VCaP (cell line): Measurements from ENCODE around the gene JAKMIP1.

ENCODE experiments used
- H3K27ac ChIP-seq: fragments of 450-650 bp; 2 replicates; pipeline ENCODE4 v1.5.1; 2017
- TF ChIP-seq, protein P1 (sequence below): fragments of 450-650 bp; conservative IDR thresholded peaks from 2 replicates; pipeline ENCODE4 v1.5.1; 2017; ENCODE audit warnings: mild to moderate bottlenecking, moderate library complexity

JAKMIP1 gene

DNA sequence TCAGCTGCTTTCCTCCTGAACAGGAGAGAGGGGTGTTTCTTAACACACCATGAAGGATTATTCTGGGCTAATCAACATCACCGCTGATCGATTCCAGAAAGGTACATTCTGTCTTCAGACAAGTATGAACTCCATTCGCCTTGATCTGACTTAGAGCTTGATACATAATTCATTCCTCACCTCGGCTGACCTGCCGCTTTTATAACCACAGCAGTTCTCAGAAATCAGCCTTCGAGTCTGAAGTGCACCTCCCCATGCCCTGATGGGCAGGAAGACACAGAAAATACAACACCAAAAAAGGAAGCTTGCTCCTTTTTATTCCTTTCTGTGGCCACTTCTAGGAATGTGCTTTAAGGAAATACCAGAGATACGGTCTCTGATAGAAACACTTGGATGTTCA is 85.7 kb downstream of the JAKMIP1 start:
- TF ChIP-seq, protein P1, sequence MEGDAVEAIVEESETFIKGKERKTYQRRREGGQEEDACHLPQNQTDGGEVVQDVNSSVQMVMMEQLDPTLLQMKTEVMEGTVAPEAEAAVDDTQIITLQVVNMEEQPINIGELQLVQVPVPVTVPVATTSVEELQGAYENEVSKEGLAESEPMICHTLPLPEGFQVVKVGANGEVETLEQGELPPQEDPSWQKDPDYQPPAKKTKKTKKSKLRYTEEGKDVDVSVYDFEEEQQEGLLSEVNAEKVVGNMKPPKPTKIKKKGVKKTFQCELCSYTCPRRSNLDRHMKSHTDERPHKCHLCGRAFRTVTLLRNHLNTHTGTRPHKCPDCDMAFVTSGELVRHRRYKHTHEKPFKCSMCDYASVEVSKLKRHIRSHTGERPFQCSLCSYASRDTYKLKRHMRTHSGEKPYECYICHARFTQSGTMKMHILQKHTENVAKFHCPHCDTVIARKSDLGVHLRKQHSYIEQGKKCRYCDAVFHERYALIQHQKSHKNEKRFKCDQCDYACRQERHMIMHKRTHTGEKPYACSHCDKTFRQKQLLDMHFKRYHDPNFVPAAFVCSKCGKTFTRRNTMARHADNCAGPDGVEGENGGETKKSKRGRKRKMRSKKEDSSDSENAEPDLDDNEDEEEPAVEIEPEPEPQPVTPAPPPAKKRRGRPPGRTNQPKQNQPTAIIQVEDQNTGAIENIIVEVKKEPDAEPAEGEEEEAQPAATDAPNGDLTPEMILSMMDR, result no peak
- H3K27ac ChIP-seq, result no peak overlapping the region

DNA sequence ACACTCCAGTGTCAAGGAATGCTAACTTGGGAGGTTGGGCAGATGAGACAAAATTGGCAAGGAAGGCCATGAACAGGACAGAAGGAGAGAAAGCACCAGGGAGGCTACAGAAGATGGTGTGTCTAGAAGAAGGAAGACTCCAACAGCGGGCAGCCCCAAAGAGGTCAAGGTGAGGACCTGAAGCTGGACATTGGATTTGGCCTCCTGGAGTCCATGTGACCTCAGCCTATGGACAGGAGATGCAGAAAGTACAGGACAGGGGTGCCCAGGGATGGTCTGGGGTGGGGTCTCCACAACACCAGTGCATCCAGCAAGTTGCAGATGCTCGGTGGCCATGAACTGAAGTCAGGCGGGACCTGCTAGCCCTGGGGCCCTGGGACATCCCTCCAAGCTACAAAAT is 86.2 kb downstream of the JAKMIP1 start:
- H3K27ac ChIP-seq, result no peak overlapping the region
- TF ChIP-seq, protein P1, result no peak

DNA sequence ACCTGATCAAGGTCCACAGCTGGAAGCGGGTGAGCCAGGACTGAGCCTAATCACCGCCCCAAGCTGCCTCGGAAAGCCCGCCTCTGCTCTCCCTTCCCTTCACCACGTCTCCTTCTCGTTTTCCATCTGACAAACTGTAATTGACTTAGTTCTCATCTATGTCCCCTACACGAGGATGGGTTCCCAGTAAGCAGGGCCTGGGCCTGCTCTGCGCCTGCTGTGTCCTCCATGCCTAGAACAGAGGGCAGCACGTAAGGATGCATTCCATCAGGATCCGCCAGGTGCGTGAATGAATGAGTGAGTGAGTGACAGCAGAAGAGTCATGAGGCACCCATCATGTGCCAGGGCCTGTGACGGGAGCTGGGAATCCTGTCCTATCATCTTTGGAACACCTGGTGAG is 86.7 kb downstream of the JAKMIP1 start:
- H3K27ac ChIP-seq, result no peak overlapping the region
- TF ChIP-seq, protein P1, result no peak

DNA sequence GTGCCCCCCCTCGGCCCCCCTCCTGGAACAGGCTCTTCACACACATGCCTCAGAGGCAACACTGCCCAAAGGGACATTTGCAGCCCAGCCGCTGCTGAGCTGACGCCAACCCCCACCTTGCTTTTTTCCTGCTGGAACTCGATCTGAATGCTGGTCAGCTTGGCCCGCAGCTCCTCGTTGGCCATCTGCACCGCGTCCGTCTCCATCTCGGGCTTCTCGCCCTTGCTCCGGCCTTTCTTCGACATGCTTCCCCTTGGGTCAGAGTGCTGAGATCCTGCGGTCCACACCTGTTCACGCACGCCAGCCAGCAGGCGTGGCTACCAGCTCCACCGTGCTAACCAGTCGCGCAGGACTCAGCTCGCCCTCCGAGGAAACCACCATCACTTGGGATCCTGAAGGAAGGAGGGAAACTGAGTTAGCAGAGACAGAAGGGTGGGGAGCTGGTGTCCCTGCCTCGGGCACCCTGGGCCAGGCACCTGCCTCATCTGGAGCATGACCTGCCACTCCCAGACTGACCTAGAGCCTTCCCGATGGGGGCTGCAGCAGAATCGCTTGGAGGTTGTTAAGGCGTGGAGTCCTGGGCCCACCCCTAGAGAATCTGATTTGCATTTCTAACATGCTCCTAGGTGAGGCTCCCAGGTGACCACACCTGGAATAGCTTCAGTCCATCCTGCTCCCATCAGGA is 87.6 kb downstream of the JAKMIP1 start:
- no peak overlapping the region for H3K27ac ChIP-seq
- TF ChIP-seq, protein P1, result no peak

DNA sequence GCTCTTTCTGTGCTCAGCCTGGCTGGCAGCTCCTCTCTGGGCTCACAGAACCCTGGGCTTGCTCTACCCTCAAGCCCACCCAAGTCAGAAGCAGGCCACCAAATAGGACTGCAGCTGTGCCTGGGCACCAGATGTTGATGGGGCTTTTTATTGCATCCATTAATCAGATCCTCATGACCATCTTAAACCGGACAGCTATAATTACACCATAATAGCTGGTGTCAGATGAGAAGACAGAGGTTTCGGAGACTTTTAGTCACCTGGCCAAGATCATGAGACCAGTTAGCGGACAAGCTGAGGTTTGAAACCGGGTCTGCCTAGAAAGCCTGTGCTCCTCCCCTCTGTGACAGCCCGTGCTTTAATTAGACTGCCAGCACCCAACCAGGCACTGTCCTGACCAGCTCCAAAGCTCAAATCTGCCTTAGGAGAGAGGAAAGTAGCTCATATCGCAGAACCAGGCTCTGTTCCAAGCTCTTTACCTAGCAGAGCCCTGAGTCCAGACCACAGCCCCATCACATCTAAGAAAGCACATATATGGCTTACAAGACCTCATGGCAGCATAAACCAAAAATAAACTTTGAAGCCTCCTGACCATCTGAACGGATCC is 88.9 kb downstream of the JAKMIP1 start:
- TF ChIP-seq, protein P1, result no peak

DNA sequence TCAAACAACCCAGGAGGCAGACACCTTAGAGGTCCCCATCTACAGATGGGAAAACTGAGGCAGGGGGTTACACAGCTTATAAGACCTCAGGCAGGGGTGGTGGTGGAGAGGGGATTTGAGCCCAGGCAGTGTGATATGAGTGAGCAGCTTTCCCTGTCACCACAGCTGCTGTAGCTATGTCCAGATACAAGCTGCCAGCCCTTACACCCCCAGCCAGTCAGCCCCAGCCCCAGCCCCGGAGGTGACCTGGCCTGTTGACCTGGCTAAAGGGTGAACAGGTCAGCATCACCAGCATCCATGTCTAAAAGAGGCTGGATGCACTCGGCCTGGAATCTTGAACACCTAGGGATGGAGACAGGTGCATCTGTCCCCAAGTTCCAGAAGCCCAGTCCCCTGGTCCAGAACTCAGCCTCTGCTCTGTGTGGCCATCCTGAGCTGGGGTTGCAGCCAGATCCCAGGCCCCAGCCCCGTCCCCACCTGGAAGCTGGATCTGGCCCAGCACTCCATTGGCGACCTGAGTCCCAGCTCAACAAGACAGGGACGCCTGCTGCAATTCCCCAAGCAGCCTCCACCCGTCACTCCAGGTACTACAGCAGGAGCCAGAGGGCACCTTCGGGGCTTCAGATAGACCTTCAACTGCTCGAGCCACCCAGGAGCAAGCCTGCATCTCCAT is 89.5 kb downstream of the JAKMIP1 start:
- no peak overlapping the region for H3K27ac ChIP-seq
- TF ChIP-seq, protein P1, result no peak

More for the DNA sequence above, 88.9 kb downstream of the JAKMIP1 start:
- H3K27ac ChIP-seq, result no peak overlapping the region

DNA sequence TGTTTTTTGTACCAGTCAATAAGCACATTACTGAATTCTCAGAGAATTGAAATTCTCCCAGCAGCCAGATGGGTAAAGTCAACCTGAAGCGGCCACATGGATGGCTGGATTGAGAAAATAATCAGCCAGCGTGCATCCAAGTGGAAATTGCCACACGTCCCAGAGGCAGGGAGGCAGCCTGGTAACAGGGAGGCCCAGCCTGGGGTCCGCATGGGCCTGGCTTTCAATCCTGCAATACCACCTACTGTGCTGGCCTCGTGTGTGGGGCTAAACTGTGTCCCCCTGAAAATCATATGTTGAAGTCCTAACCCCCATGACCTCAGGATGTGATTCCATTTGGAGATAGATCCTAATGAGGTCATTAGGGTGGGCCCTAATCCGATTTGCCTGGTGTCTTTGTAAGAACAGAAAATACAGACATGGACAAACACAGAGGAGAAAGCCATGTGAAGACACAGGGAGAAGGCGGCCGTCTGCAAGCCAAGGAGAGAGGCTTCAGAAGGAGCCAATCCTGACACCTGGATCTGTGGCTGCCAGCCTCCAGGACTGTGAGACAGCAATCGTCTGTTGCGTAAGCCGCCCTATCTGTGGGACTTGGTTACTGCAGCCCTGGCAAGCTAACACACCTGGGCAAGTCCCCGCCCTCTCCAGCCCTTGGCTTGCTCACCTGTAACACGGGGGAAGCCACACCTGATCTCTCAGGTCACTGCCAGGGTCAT is 90.3 kb downstream of the JAKMIP1 start:
- TF ChIP-seq, protein P1, result peak; percentile 79
- no peak overlapping the region for H3K27ac ChIP-seq
